Gastrocnemius medialis (tissue), 4 donors: Measurements from ENCODE around the gene AMPD1. TPM values are rescaled to one million over a fixed set of nuclear protein-coding genes. Genes with fewer than 3 reads are reported as not detected.
A peak's percentile ranks its signal among the peaks of the same experiment; 100 is the strongest.

Experiments
- ATAC-seq, 2 donors: fragments of 150-250 bp; one replicate each; pipeline ENCODE4 v1.9.1; 2016
- DNase-seq, 2 donors: peaks; one replicate each; pipeline ENCODE4 v3.0.0-alpha.2; 2019
- H3K27ac ChIP-seq, 4 donors: fragments of 200-600 bp; sonication (generic); 1 replicate in 1 of 4; 2 replicates in 3 of 4; pipeline ENCODE4 v1.5.1; 2016 to 2018; ENCODE audit warnings: mild to moderate bottlenecking in 2 of 4, moderate library complexity in 1 of 4
- H3K27me3 ChIP-seq, 3 donors: fragments of 200-600 bp; sonication (generic) in 2 of 3; 1 replicate in 1 of 3; 2 replicates in 2 of 3; pipeline versions ENCODE4 v1.5.1 to v1.6.0; 2016 to 2019; ENCODE audit warnings: mild to moderate bottlenecking in 1 of 3, moderate library complexity in 1 of 3
- H3K36me3 ChIP-seq, 2 donors: fragments of 200-600 bp; sonication (generic) in 1 of 2; one replicate each; pipeline ENCODE4 v1.5.1; 2017 to 2018
- H3K4me1 ChIP-seq, 2 donors: fragments of 200-600 bp; sonication (generic) in 1 of 2; one replicate each; pipeline ENCODE4 v1.5.1; 2016 to 2017; ENCODE audit warnings: mild to moderate bottlenecking in 2 of 2
- H3K4me3 ChIP-seq, 4 donors: fragments of 200-600 bp; sonication (generic) in 3 of 4; 1 replicate in 1 of 4; 2 replicates in 3 of 4; pipeline ENCODE4 v1.5.1; 2016 to 2019; ENCODE audit warnings: mild to moderate bottlenecking in 2 of 4
- H3K9me3 ChIP-seq, 3 donors: fragments of 200-600 bp; sonication (generic) in 2 of 3; 1 replicate in 1 of 3; 2 replicates in 2 of 3; pipeline ENCODE4 v1.5.1; 2016 to 2019
- POLR2A ChIP-seq, 2 donors: fragments of 450-650 bp; IDR thresholded peaks; one replicate each; pipeline ENCODE4 v1.6.1; 2017; ENCODE audit warnings: antibody characterized with exemption in 2 of 2, mild to moderate bottlenecking in 2 of 2, moderate library complexity in 2 of 2
- in situ Hi-C, 4 donors: fragments of 200-750 bp; cut with MboI; loops; one replicate each; pipeline versions ENCODE4 v1.15.0 to v1.8.0; 2017; ENCODE audit warnings: low sequenced_read_pairs in 4 of 4
- intact Hi-C: fragments of 100-400 bp; cut with DNase I; formaldehyde crosslinking; loops from one replicate; pipeline ENCODE4 v1.15.1; 2023; ENCODE audit warnings: low total_unique reads
- total RNA-seq, 4 donors: library from RNA; depleted of rRNA; stranded (reverse); fragments of >200 nt; gene quantifications; one replicate each; pipeline versions ENCODE4 v1.1.0 to v1.2.3, GENCODE V29; 2016
- TF ChIP-seq, protein P1 (sequence below), 5 experiments: fragments of 450-650 bp in 3 of 5; fragments of 200-600 bp in 2 of 5; sonication (generic) in 2 of 5; IDR thresholded peaks in 4 of 5; conservative IDR thresholded peaks in 1 of 5; 1 replicate in 4 of 5; 2 replicates in 1 of 5; pipeline ENCODE4 v1.5.1; 2016 to 2019; ENCODE audit warnings: antibody characterized with exemption in 5 of 5, mild to moderate bottlenecking in 3 of 5, moderate library complexity in 3 of 5

The AMPD1 gene
- total RNA-seq, 4 donors from 2014 or later, result 43.5 to 93.4 (median 68.1) TPM

- no peak for TF ChIP-seq POLR2A (IDR thresholded peaks at IDR 0.05)
- TF ChIP-seq, protein P1, sequence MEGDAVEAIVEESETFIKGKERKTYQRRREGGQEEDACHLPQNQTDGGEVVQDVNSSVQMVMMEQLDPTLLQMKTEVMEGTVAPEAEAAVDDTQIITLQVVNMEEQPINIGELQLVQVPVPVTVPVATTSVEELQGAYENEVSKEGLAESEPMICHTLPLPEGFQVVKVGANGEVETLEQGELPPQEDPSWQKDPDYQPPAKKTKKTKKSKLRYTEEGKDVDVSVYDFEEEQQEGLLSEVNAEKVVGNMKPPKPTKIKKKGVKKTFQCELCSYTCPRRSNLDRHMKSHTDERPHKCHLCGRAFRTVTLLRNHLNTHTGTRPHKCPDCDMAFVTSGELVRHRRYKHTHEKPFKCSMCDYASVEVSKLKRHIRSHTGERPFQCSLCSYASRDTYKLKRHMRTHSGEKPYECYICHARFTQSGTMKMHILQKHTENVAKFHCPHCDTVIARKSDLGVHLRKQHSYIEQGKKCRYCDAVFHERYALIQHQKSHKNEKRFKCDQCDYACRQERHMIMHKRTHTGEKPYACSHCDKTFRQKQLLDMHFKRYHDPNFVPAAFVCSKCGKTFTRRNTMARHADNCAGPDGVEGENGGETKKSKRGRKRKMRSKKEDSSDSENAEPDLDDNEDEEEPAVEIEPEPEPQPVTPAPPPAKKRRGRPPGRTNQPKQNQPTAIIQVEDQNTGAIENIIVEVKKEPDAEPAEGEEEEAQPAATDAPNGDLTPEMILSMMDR (IDR thresholded peaks at IDR 0.05 in 4 of 5, conservative IDR thresholded peaks at IDR 0.05 in 1 of 5), result no peak
- intact Hi-C loops (no loop called here), in situ Hi-C loops (no loop called here)
- ATAC-seq (peak; percentile 63 to 81), DNase-seq (no peak)
- peaks cover 0 to 89% of the 10 kb centered on the region in 2 donors for H3K36me3 ChIP-seq
- peak overlapping the region; percentile 65 to 74 (median 66) for H3K27ac ChIP-seq
- H3K9me3 ChIP-seq, result no peaks in the 10 kb centered on the region
- H3K4me1 ChIP-seq, result peaks cover 49 to 72% of the 10 kb centered on the region in 2 donors
- H3K4me3 ChIP-seq, result no peak overlapping the region
- no peaks in the 10 kb centered on the region for H3K27me3 ChIP-seq
Measured at GRCh38 chr1:114735479-114735878, 40.1 kb upstream of the AMPD1 start.

- H3K36me3 ChIP-seq, result peaks cover 0 to 79% of the 10 kb centered on the region in 2 donors
- ATAC-seq, result no peak
Measured at GRCh38 chr1:114729782-114730181, 34.4 kb upstream of the AMPD1 start.

DNA sequence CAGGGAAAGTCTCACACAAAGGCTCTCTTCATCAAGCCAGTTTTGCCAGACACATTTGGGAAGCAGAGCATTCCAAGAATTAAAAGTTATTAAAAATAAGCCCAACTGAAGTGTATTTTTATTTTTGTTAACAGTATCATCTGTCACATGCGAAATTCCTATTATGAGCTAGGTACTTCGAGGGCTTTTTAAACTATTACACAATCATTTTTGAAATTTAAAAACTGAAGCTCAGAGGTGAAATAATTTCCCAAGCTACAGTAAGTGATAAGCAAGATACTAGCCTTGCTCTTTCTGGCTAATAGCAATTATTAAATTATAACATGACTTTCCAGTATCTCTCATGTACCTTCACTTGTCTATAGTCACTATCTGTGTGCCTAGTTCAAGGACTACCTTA lies 33.2 kb upstream of the AMPD1 start:
- DNase-seq (no peak), ATAC-seq (no peak)
- Histone ChIP-seq H3K4me3 (no peak overlapping the region), H3K27ac (peak overlapping the region; percentile 44 to 74 (median 66)), H3K4me1 (peaks cover 32 to 51% of the 10 kb centered on the region in 2 donors), H3K9me3 (no peaks in the 10 kb centered on the region), H3K36me3 (peaks cover 0 to 78% of the 10 kb centered on the region in 2 donors), H3K27me3 (no peaks in the 10 kb centered on the region)
- in situ Hi-C loops, result no loop called here
- TF ChIP-seq, protein P1 (IDR thresholded peaks at IDR 0.05 in 4 of 5, conservative IDR thresholded peaks at IDR 0.05 in 1 of 5), result no peak
- no peak for TF ChIP-seq POLR2A (IDR thresholded peaks at IDR 0.05)
- intact Hi-C loops, result no loop called here

More at GRCh38 chr1:114729782-114730181, 34.4 kb upstream of the AMPD1 start:
- in situ Hi-C loops (no loop called here), intact Hi-C loops (no loop called here)
- Histone ChIP-seq H3K27me3 (no peaks in the 10 kb centered on the region), H3K4me1 (peaks cover 23 to 47% of the 10 kb centered on the region in 2 donors), H3K27ac (peak overlapping the region; percentile 44 to 74 (median 66)), H3K4me3 (no peak overlapping the region), H3K9me3 (no peaks in the 10 kb centered on the region)
- DNase-seq, result no peak
- TF ChIP-seq, protein P1 (IDR thresholded peaks at IDR 0.05 in 4 of 5, conservative IDR thresholded peaks at IDR 0.05 in 1 of 5), result no peak
- no peak for TF ChIP-seq POLR2A (IDR thresholded peaks at IDR 0.05)

- TF ChIP-seq, protein P1 (IDR thresholded peaks at IDR 0.05 in 4 of 5, conservative IDR thresholded peaks at IDR 0.05 in 1 of 5), result no peak
- TF ChIP-seq POLR2A (IDR thresholded peaks at IDR 0.05), result no peak
- intact Hi-C loops (no loop called here), in situ Hi-C loops (no loop called here)
- DNase-seq (no peak), ATAC-seq (no peak)
- Histone ChIP-seq H3K27ac (peak overlapping the region in 3 of 4 donors; percentile 69 to 88 (median 74)), H3K4me3 (no peak overlapping the region), H3K36me3 (peaks cover 0 to 78% of the 10 kb centered on the region in 2 donors), H3K27me3 (no peaks in the 10 kb centered on the region), H3K4me1 (peaks cover 48 to 52% of the 10 kb centered on the region in 2 donors), H3K9me3 (no peaks in the 10 kb centered on the region)
Measured at GRCh38 chr1:114725230-114725629, 29.9 kb upstream of the AMPD1 start.

DNA sequence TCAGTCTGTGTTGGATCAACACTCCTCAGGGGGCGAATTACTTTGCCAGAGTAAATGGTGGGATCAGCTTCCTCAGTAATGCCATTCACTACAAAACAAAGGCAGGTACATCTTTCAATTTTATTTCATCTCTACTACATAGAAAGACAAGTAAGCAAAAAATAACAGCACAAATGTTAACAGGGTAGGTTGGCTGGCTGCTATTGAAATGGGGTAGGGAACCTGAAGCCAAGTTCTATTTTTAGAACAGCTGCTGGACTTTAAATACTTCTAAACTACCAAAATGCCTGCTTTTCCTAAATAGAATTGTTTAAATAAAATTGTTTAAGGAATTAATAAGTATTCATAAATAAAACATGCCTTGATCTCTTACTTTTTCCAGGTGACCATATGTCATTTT lies 28.6 kb upstream of the AMPD1 start:
- peak in 1 of 2 donors; percentile 52 for ATAC-seq
- Histone ChIP-seq H3K9me3 (no peaks in the 10 kb centered on the region), H3K27ac (peak overlapping the region; percentile 66 to 88 (median 72)), H3K27me3 (no peaks in the 10 kb centered on the region), H3K4me3 (no peak overlapping the region), H3K36me3 (peaks cover 0 to 82% of the 10 kb centered on the region in 2 donors), H3K4me1 (peaks cover 42% of the 10 kb centered on the region in 2 donors)
- in situ Hi-C loops (no loop called here), intact Hi-C loops (no loop called here)
- DNase-seq, result no peak
- TF ChIP-seq, protein P1 (IDR thresholded peaks at IDR 0.05 in 4 of 5, conservative IDR thresholded peaks at IDR 0.05 in 1 of 5), result no peak
- TF ChIP-seq POLR2A (IDR thresholded peaks at IDR 0.05), result no peak
